GM20000 (cell line): ENCODE results near the gene CD22.

ENCODE experiments used
- DNase-seq: peaks from one replicate; pipeline ENCODE4 v3.0.0; 2012; ENCODE audit warnings: low spot score
- CTCF ChIP-seq: IDR thresholded peaks from 2 replicates; pipeline ENCODE4 v1.5.1; 2012; ENCODE audit warnings: mild to moderate bottlenecking, control low read depth; ENCODE audit errors: extremely low read depth, missing control alignments

The CD22 gene

DNA sequence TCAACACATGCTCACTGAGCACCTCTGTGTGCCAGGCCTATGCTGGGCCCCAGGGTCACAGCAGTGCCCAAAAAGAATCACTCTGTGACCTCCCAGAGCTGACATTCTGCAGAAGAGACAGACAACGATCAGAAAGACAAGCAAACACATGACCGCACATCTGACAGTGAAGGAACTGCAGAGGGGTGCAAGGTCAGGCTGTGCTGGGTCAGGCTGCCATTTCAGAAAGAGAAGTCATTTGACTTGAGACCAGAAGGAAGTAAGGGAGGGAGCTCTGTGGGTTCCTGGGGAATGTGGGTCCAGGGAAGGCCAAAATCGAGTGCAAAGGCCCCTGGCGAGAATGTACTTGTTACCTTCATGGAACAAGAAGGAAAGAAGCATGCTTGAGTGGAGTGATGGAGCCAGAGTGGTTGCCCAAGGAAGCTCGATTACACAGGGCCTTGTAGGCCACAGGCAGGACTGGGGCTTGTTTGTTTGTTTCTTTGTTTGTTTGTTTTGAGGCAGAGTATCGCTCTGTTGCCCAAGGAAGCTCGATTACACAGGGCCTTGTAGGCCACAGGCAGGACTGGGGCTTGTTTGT is 11.4 kb upstream of the CD22 start:
- no peak for TF ChIP-seq CTCF
- DNase-seq: no peak

- DNase-seq: no peak
- no peak for TF ChIP-seq CTCF
These were observed 10.1 kb upstream of the CD22 start for GRCh38 chr19:35318679-35319448.

DNA sequence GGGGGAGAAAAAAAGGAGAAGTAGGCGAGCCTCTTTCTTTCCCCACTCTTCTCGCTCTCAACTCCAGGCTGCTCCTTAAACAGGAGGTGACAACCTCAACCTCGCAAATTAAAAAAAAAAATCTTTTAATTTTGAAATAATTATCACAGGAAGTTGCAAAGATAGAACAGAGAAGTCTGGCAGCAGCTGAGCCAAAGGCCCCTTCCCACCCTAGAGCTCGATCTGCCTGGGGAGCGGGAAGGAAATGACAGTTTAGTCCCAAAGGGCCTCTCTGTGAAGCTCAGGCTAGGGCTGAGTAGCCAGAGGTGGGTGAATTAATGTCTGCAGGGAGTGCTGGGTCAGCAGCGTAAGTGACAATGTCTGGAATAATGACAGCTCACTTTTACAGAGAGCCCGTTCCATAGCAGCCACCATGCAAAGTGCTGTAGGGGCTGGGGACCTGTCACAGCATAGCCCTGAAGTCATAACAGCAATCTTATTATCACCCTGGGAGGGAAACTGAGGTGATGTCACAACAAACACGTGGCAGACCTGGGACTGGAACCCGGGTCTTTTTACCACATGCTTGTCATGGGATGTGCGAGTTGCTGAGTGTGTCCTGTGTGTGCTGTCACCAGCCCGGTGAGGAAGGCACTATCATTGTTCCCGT is 8.8 kb upstream of the CD22 start:
- no peak for DNase-seq

DNA sequence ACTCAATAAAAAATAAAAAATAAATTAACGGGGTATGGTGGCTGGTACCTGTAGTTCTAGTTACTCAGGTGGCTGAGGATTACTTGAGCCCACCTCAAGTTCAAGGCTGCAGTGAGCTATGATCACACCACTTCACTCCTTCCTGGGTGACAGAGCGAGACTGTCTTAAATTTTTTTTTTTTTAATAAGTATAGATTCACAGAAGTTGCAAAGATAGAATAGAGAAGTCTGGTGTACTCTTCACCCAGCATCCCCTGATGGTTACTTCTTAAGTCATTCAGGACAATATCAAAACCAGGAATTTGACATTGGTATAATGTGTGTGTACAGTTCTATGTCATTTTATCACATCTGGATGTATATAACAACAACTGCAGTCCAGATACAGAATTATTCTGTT is 7.7 kb upstream of the CD22 start:
- DNase-seq: no peak

More for the DNA sequence above, 8.8 kb upstream of the CD22 start:
- no peak for TF ChIP-seq CTCF

GRCh38 chr19:35322014-35322413 is 7.0 kb upstream of the CD22 start:
- TF ChIP-seq CTCF: no peak
- no peak for DNase-seq

More for the DNA sequence above, 7.7 kb upstream of the CD22 start:
- TF ChIP-seq CTCF: no peak

DNA sequence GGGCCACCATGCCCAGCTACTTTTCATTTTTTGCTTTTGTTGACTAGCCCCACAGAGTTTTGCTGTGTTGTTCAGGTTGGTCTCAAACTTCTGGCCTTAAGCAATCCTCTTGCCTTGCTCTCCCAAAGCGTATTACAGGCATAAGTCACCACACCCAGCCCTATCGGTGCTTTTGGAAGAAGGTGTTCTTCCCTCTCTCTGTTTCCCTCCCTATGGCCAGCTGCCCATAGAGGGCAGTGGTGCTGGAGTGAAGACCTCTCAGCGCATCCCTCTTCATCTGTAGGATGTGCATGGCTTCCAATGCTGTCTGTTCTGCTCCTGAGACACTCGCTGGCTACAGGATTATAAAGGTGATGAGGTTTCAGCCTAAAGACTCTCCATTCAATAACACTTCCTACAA is 1.3 kb upstream of the CD22 start:
- DNase-seq: no peak
- peak; percentile 42 for TF ChIP-seq CTCF

DNA sequence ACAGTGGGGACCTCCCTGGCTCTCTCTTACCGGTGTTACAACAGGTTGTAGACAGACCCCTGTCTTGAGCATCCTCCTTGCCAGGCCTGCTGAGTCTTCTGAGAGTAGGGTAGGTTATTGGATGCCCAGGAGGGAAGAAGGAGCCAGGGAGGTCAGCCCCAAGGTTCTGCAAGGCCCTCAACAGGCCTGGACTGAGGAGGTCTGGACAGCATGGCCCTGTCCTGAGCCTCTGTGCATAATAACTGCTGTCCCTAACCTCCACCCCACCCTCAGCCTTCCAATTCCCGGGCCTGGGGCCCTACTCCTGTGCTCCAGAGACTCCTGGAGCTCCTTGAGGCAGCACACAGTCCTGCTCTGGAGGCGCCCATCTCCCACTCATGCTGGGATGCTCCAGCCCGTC is 336 bp downstream of the CD22 start:
- DNase-seq: no peak
- no peak for TF ChIP-seq CTCF
